ENCODE measurements around the gene RHOT1. TPM values are rescaled to one million over a fixed set of nuclear protein-coding genes. Genes with fewer than 3 reads are reported as not detected.
"Not testable (repeated sequence)": the region's sequence is repeated elsewhere in the genome, so short reads cannot be mapped to it uniquely, and the experiment has no call there.

RHOT1 gene
- total RNA-seq, 1 donor from 2014 or later = 34.6 TPM

GRCh38 chr17:32174889-32175288 is 32.6 kb downstream of the RHOT1 start:
- DNase-seq (ENCODE audit: low spot score in 2 of 2, unreplicated experiment in 2 of 2) = no peak
- no peaks in the 10 kb centered on the region for H3K27me3 Mint-ChIP-seq (ENCODE audit: low read depth)
- H3K4me3 Mint-ChIP-seq = no peak overlapping the region
- H3K27ac Mint-ChIP-seq = no peak overlapping the region
- H3K9me3 Mint-ChIP-seq = peaks cover 15% of the 10 kb centered on the region
- H3K4me1 Mint-ChIP-seq = no peaks in the 10 kb centered on the region
- H3K36me3 Mint-ChIP-seq = peaks cover 52% of the 10 kb centered on the region
- TF ChIP-seq CTCF (IDR thresholded peaks at IDR 0.05; ENCODE audit: unreplicated experiment) = no peak

GRCh38 chr17:32178679-32179078 is 36.4 kb downstream of the RHOT1 start:
- Mint-ChIP-seq H3K9me3 (peaks cover 15% of the 10 kb centered on the region), H3K36me3 (peaks cover 62% of the 10 kb centered on the region)
- H3K27me3 Mint-ChIP-seq (ENCODE audit: low read depth); H3K4me1 Mint-ChIP-seq; H3K4me3 Mint-ChIP-seq; H3K27ac Mint-ChIP-seq; DNase-seq (ENCODE audit: low spot score in 2 of 2, unreplicated experiment in 2 of 2): not testable (repeated sequence)

GRCh38 chr17:32179103-32179502 is 36.8 kb downstream of the RHOT1 start:
- peaks cover 15% of the 10 kb centered on the region for H3K9me3 Mint-ChIP-seq

GRCh38 chr17:32179526-32179925 is 37.2 kb downstream of the RHOT1 start:
- H3K27ac Mint-ChIP-seq; H3K4me3 Mint-ChIP-seq; H3K27me3 Mint-ChIP-seq (ENCODE audit: low read depth); H3K4me1 Mint-ChIP-seq; DNase-seq (ENCODE audit: low spot score in 2 of 2, unreplicated experiment in 2 of 2): not testable (repeated sequence)
- Mint-ChIP-seq H3K36me3 (peaks cover 62% of the 10 kb centered on the region), H3K9me3 (peaks cover 15% of the 10 kb centered on the region)

More at GRCh38 chr17:32179103-32179502, 36.8 kb downstream of the RHOT1 start:
- H3K27me3 Mint-ChIP-seq (ENCODE audit: low read depth); H3K27ac Mint-ChIP-seq; H3K4me1 Mint-ChIP-seq; H3K4me3 Mint-ChIP-seq; DNase-seq (ENCODE audit: low spot score in 2 of 2, unreplicated experiment in 2 of 2): not testable (repeated sequence)
- peaks cover 60% of the 10 kb centered on the region for H3K36me3 Mint-ChIP-seq

GRCh38 chr17:32180262-32180661 is 38.0 kb downstream of the RHOT1 start:
- not testable (repeated sequence) for H3K27ac Mint-ChIP-seq; H3K4me1 Mint-ChIP-seq; H3K4me3 Mint-ChIP-seq; DNase-seq (ENCODE audit: low spot score in 2 of 2, unreplicated experiment in 2 of 2); H3K27me3 Mint-ChIP-seq (ENCODE audit: low read depth)
- Mint-ChIP-seq H3K9me3 (peaks cover 15% of the 10 kb centered on the region), H3K36me3 (peaks cover 54% of the 10 kb centered on the region)

GRCh38 chr17:32185875-32186274 is 43.6 kb downstream of the RHOT1 start:
- no peak for DNase-seq (ENCODE audit: low spot score in 2 of 2, unreplicated experiment in 2 of 2)
- H3K9me3 Mint-ChIP-seq = no peaks in the 10 kb centered on the region
- no peaks in the 10 kb centered on the region for H3K4me1 Mint-ChIP-seq
- no peaks in the 10 kb centered on the region for H3K27me3 Mint-ChIP-seq (ENCODE audit: low read depth)
- H3K36me3 Mint-ChIP-seq = peaks cover 29% of the 10 kb centered on the region
- H3K27ac Mint-ChIP-seq = no peak overlapping the region
- TF ChIP-seq CTCF (IDR thresholded peaks at IDR 0.05; ENCODE audit: unreplicated experiment) = no peak
- H3K4me3 Mint-ChIP-seq = no peak overlapping the region

GRCh38 chr17:32187271-32187670 is 45.0 kb downstream of the RHOT1 start:
- Mint-ChIP-seq H3K27ac (no peak overlapping the region), H3K27me3 (ENCODE audit: low read depth) (no peaks in the 10 kb centered on the region), H3K9me3 (no peaks in the 10 kb centered on the region), H3K4me3 (no peak overlapping the region), H3K4me1 (no peaks in the 10 kb centered on the region), H3K36me3 (peaks cover 23% of the 10 kb centered on the region)
- no peak for TF ChIP-seq CTCF (IDR thresholded peaks at IDR 0.05; ENCODE audit: unreplicated experiment)
- DNase-seq (ENCODE audit: low spot score in 2 of 2, unreplicated experiment in 2 of 2) = no peak

GRCh38 chr17:32189343-32189742 is 47.0 kb downstream of the RHOT1 start:
- Mint-ChIP-seq H3K4me1 (no peaks in the 10 kb centered on the region), H3K27me3 (ENCODE audit: low read depth) (no peaks in the 10 kb centered on the region), H3K36me3 (peaks cover 25% of the 10 kb centered on the region), H3K9me3 (no peaks in the 10 kb centered on the region), H3K4me3 (no peak overlapping the region), H3K27ac (no peak overlapping the region)
- no peak for DNase-seq (ENCODE audit: low spot score in 2 of 2, unreplicated experiment in 2 of 2)
- TF ChIP-seq CTCF (IDR thresholded peaks at IDR 0.05; ENCODE audit: unreplicated experiment) = no peak

Measured in mesothelial cell of epicardium (in vitro differentiated cells).